GM19455 (cell line): ENCODE measurements around the gene PHAF1.
"Not testable (repeated sequence)": the region's sequence is repeated elsewhere in the genome, so short reads cannot be mapped to it uniquely, and the experiment has no call there.

Experiments
- ATAC-seq: cut with Tn5 transposase; IDR thresholded peaks from one replicate; pipeline ENCODE4 v1.9.1; 2021; ENCODE audit not compliant: unreplicated experiment

The PHAF1 gene

GRCh38 chr16:67104845-67105244 lies 4.9 kb upstream of the PHAF1 start:
- ATAC-seq: no peak

GRCh38 chr16:67105246-67105645 lies 4.5 kb upstream of the PHAF1 start:
- no peak for ATAC-seq

- no peak for ATAC-seq
Observed at GRCh38 chr16:67105881-67106280, 3.9 kb upstream of the PHAF1 start.

- no peak for ATAC-seq
Observed at GRCh38 chr16:67108489-67108888, 1.3 kb upstream of the PHAF1 start.

- ATAC-seq: no peak
Observed at GRCh38 chr16:67108931-67109406, 772 bp upstream of the PHAF1 start.

GRCh38 chr16:67111951-67112444 lies 2.3 kb downstream of the PHAF1 start:
- no peak for ATAC-seq

GRCh38 chr16:67112591-67113399 lies 3.1 kb downstream of the PHAF1 start:
- ATAC-seq: no peak

GRCh38 chr16:67114793-67115192 lies 5.1 kb downstream of the PHAF1 start:
- no peak for ATAC-seq

GRCh38 chr16:67115639-67116038 lies 5.9 kb downstream of the PHAF1 start:
- no peak for ATAC-seq

GRCh38 chr16:67116388-67117311 lies 6.9 kb downstream of the PHAF1 start:
- no peak for ATAC-seq

GRCh38 chr16:67117716-67118115 lies 8.0 kb downstream of the PHAF1 start:
- no peak for ATAC-seq

- no peak for ATAC-seq
Observed at GRCh38 chr16:67120025-67120424, 10.3 kb downstream of the PHAF1 start.

GRCh38 chr16:67122799-67123198 lies 13.1 kb downstream of the PHAF1 start:
- ATAC-seq: not testable (repeated sequence)

- ATAC-seq: no peak
Observed at GRCh38 chr16:67128417-67128816, 18.7 kb downstream of the PHAF1 start.

- no peak for ATAC-seq
Observed at GRCh38 chr16:67128887-67129286, 19.1 kb downstream of the PHAF1 start.

- ATAC-seq: no peak
Observed at GRCh38 chr16:67129422-67129821, 19.7 kb downstream of the PHAF1 start.

GRCh38 chr16:67137605-67138004 lies 27.9 kb downstream of the PHAF1 start:
- no peak for ATAC-seq

- ATAC-seq: no peak
Observed at GRCh38 chr16:67141391-67141790, 31.6 kb downstream of the PHAF1 start.

GRCh38 chr16:67142342-67142741 lies 32.6 kb downstream of the PHAF1 start:
- ATAC-seq: no peak

- no peak for ATAC-seq
Observed at GRCh38 chr16:67144943-67145342, 35.2 kb downstream of the PHAF1 start.

- no peak for ATAC-seq
Observed at GRCh38 chr16:67145746-67146145, 36.0 kb downstream of the PHAF1 start.
